Hematopoietic multipotent progenitor cell treated with erythropoietin and hydrocortisone succinate and interleukin-3 and kit ligand, for 15 days (in vitro differentiated cells): Measurements from ENCODE around the gene KREMEN1.
"Not testable (repeated sequence)": the region's sequence is repeated elsewhere in the genome, so short reads cannot be mapped to it uniquely, and the experiment has no call there.

Experiments
- DNase-seq: peaks from one replicate; pipeline ENCODE4 v3.0.0-alpha.2; 2015; ENCODE audit warnings: low spot score

KREMEN1 gene

GRCh38 chr22:29078036-29078868 is 5.4 kb downstream of the KREMEN1 start:
- no peak for DNase-seq

- no peak for DNase-seq
Observed at GRCh38 chr22:29078869-29079207, 6.0 kb downstream of the KREMEN1 start.

- DNase-seq = peak; percentile 25
Observed at GRCh38 chr22:29079218-29079901, 6.5 kb downstream of the KREMEN1 start.

- no peak for DNase-seq
Observed at GRCh38 chr22:29080106-29080975, 7.5 kb downstream of the KREMEN1 start.

- DNase-seq = no peak
Observed at GRCh38 chr22:29081517-29082236, 8.8 kb downstream of the KREMEN1 start.

- no peak for DNase-seq
Observed at GRCh38 chr22:29082826-29083545, 10.2 kb downstream of the KREMEN1 start.

- not testable (repeated sequence) for DNase-seq
Observed at GRCh38 chr22:29083576-29083932, 10.7 kb downstream of the KREMEN1 start.

- DNase-seq = no peak
Observed at GRCh38 chr22:29083933-29084591, 11.2 kb downstream of the KREMEN1 start.

GRCh38 chr22:29087012-29087411 is 14.2 kb downstream of the KREMEN1 start:
- no peak for DNase-seq

- DNase-seq = no peak
Observed at GRCh38 chr22:29088809-29089208, 16.0 kb downstream of the KREMEN1 start.

GRCh38 chr22:29089507-29089906 is 16.7 kb downstream of the KREMEN1 start:
- DNase-seq = no peak

GRCh38 chr22:29090039-29090438 is 17.2 kb downstream of the KREMEN1 start:
- no peak for DNase-seq

- DNase-seq = no peak
Observed at GRCh38 chr22:29092243-29092642, 19.4 kb downstream of the KREMEN1 start.

GRCh38 chr22:29093030-29093429 is 20.2 kb downstream of the KREMEN1 start:
- no peak for DNase-seq

GRCh38 chr22:29093501-29094300 is 20.9 kb downstream of the KREMEN1 start:
- DNase-seq = no peak

- DNase-seq = no peak
Observed at GRCh38 chr22:29095459-29095858, 22.6 kb downstream of the KREMEN1 start.

GRCh38 chr22:29096736-29097669 is 24.2 kb downstream of the KREMEN1 start:
- peak; percentile 44 for DNase-seq

- no peak for DNase-seq
Observed at GRCh38 chr22:29098296-29098695, 25.5 kb downstream of the KREMEN1 start.

- no peak for DNase-seq
Observed at GRCh38 chr22:29102300-29102699, 29.5 kb downstream of the KREMEN1 start.
